HEK293 (cell line): Measurements from ENCODE around the gene ACVR2B.
A peak's percentile ranks its signal among the peaks of the same experiment; 100 is the strongest.

Source experiments
- CTCF ChIA-PET: fragments of 350-600 bp; formaldehyde crosslinking; extraction: SDS; loops from one replicate; lab custom pipeline; 2021; ENCODE audit warnings: antibody characterized with exemption; lab: Yijun Ruan, JAX
- POLR2A ChIA-PET: fragments of 300-600 bp; formaldehyde crosslinking; extraction: SDS; loops from one replicate; lab custom pipeline; 2020; ENCODE audit warnings: antibody characterized with exemption, inconsistent platforms; lab: Yijun Ruan, JAX
- H3K27ac ChIP-seq: fragments of 200-500 bp; sonication (Bioruptor generic); 2 replicates; pipeline ENCODE4 v1.5.1; 2014; ENCODE audit warnings: low read depth, low read length, control low read depth, inconsistent platforms; ENCODE audit errors: extremely low read depth
- H3K36me3 ChIP-seq, 2 experiments: fragments of 200-500 bp in 1 of 2; sonication (Bioruptor generic) in 1 of 2; 1 replicate in 1 of 2; 2 replicates in 1 of 2; pipeline ENCODE4 v1.5.1; 2014 to 2017; ENCODE audit warnings: inconsistent platforms in 2 of 2, low read length in 2 of 2; ENCODE audit not compliant: control insufficient read depth in 2 of 2, insufficient read depth in 1 of 2
- H3K4me1 ChIP-seq: fragments of 200-500 bp; sonication (Bioruptor generic); 2 replicates; pipeline ENCODE4 v1.5.1; 2014; ENCODE audit warnings: mild to moderate bottlenecking, low read length, inconsistent platforms; ENCODE audit not compliant: control insufficient read depth, insufficient read depth
- H3K4me3 ChIP-seq: 2 replicates; pipeline ENCODE4 v1.5.1; 2011; ENCODE audit warnings: low read depth, mild to moderate bottlenecking, control low read depth, low read length, moderate library complexity
- H3K9me3 ChIP-seq: fragments of 200-500 bp; sonication (Bioruptor generic); 2 replicates; pipeline ENCODE4 v1.5.1; 2014; ENCODE audit warnings: low read depth, low read length, inconsistent platforms; ENCODE audit not compliant: control insufficient read depth, insufficient read depth
- EGR2 ChIP-seq: fragments of 450-650 bp; formaldehyde crosslinking; IDR thresholded peaks from 2 replicates; pipeline ENCODE4 v1.5.1; 2016; ENCODE audit warnings: low read depth, missing biosample characterization, missing genetic modification characterization
- HOXC10 ChIP-seq: sonication (generic); formaldehyde crosslinking; IDR thresholded peaks from 2 replicates; pipeline ENCODE4 v1.8.1; 2023; ENCODE audit warnings: mild to moderate bottlenecking, missing genetic modification reagents
- IKZF3 ChIP-seq: fragments of 450-650 bp; IDR thresholded peaks from 2 replicates; pipeline ENCODE4 v1.5.0; 2018; ENCODE audit warnings: missing biosample characterization, mild to moderate bottlenecking, missing genetic modification characterization, moderate library complexity
- MEIS1 ChIP-seq: sonication (generic); formaldehyde crosslinking; IDR thresholded peaks from 2 replicates; pipeline ENCODE4 v1.8.1; 2022; ENCODE audit warnings: missing genetic modification reagents, mild to moderate bottlenecking, borderline replicate concordance
- PBX3 ChIP-seq: sonication (generic); formaldehyde crosslinking; IDR thresholded peaks from 2 replicates; pipeline ENCODE4 v1.8.1; 2022; ENCODE audit warnings: mild to moderate bottlenecking, moderate library complexity, missing genetic modification reagents
- SP2 ChIP-seq: fragments of 450-650 bp; formaldehyde crosslinking; IDR thresholded peaks from 2 replicates; pipeline ENCODE4 v1.5.1; 2016; ENCODE audit warnings: missing biosample characterization, missing genetic modification characterization
- ZBTB11 ChIP-seq: fragments of 450-650 bp; formaldehyde crosslinking; conservative IDR thresholded peaks from 2 replicates; pipeline ENCODE4 v1.5.1; 2016; ENCODE audit warnings: low read depth, missing biosample characterization, missing genetic modification characterization
- ZBTB17 ChIP-seq: fragments of 450-650 bp; formaldehyde crosslinking; IDR thresholded peaks from 2 replicates; pipeline ENCODE4 v1.5.1; 2016; ENCODE audit warnings: missing biosample characterization, missing genetic modification characterization
- ZBTB8A ChIP-seq: fragments of 450-650 bp; formaldehyde crosslinking; IDR thresholded peaks from 2 replicates; pipeline ENCODE4 v1.5.1; 2016; ENCODE audit warnings: missing biosample characterization, missing genetic modification characterization
- ZNF132 ChIP-seq: fragments of 450-650 bp; formaldehyde crosslinking; IDR thresholded peaks from 2 replicates; pipeline ENCODE4 v1.5.1; 2017; ENCODE audit warnings: missing biosample characterization, missing genetic modification characterization, borderline replicate concordance
- ZNF133 ChIP-seq: fragments of 450-650 bp; formaldehyde crosslinking; IDR thresholded peaks from 2 replicates; pipeline ENCODE4 v1.5.1; 2016; ENCODE audit warnings: missing biosample characterization, missing genetic modification characterization
- ZNF146 ChIP-seq: fragments of 450-650 bp; formaldehyde crosslinking; IDR thresholded peaks from 2 replicates; pipeline ENCODE4 v1.5.1; 2016; ENCODE audit warnings: missing biosample characterization, missing genetic modification characterization
- ZNF19 ChIP-seq: fragments of 450-650 bp; formaldehyde crosslinking; IDR thresholded peaks from 2 replicates; pipeline ENCODE4; 2016; ENCODE audit warnings: missing biosample characterization, missing genetic modification characterization, low read depth
- ZNF280C ChIP-seq: fragments of 450-650 bp; formaldehyde crosslinking; IDR thresholded peaks from 2 replicates; pipeline ENCODE4 v1.5.1; 2016; ENCODE audit warnings: missing biosample characterization, missing genetic modification characterization
- ZNF280D ChIP-seq: fragments of 450-650 bp; formaldehyde crosslinking; IDR thresholded peaks from 2 replicates; pipeline ENCODE4 v1.5.1; 2016; ENCODE audit warnings: missing biosample characterization, missing genetic modification characterization
- ZNF292 ChIP-seq: fragments of 450-650 bp; formaldehyde crosslinking; IDR thresholded peaks from 2 replicates; pipeline ENCODE4 v1.5.1; 2016; ENCODE audit warnings: low read depth, missing biosample characterization, missing genetic modification characterization, borderline replicate concordance
- ZNF514 ChIP-seq: fragments of 450-650 bp; formaldehyde crosslinking; IDR thresholded peaks from 2 replicates; pipeline ENCODE4 v1.5.1; 2016; ENCODE audit warnings: missing biosample characterization, missing genetic modification characterization
- ZNF544 ChIP-seq: fragments of 450-650 bp; formaldehyde crosslinking; IDR thresholded peaks from 2 replicates; pipeline ENCODE4 v1.5.0; 2017; ENCODE audit warnings: missing biosample characterization, missing genetic modification characterization
- ZNF585B ChIP-seq: fragments of 450-650 bp; formaldehyde crosslinking; IDR thresholded peaks from 2 replicates; pipeline ENCODE4 v1.5.1; 2016; ENCODE audit warnings: missing biosample characterization, missing genetic modification characterization
- ZNF621 ChIP-seq: fragments of 450-650 bp; formaldehyde crosslinking; IDR thresholded peaks from 2 replicates; pipeline ENCODE4 v1.5.1; 2017; ENCODE audit warnings: missing biosample characterization, missing genetic modification characterization
- ZNF626 ChIP-seq: fragments of 450-650 bp; sonication (Bioruptor Pico); formaldehyde crosslinking; IDR thresholded peaks from 2 replicates; pipeline ENCODE4 v1.5.1; 2018; ENCODE audit warnings: missing biosample characterization, missing genetic modification characterization, inconsistent platforms
- ZNF707 ChIP-seq: fragments of 450-650 bp; formaldehyde crosslinking; IDR thresholded peaks from 2 replicates; pipeline ENCODE4 v1.5.1; 2016; ENCODE audit warnings: missing biosample characterization, missing genetic modification characterization
- ZSCAN30 ChIP-seq: fragments of 450-650 bp; IDR thresholded peaks from 2 replicates; pipeline ENCODE4 v1.5.1; 2018; ENCODE audit warnings: missing biosample characterization, mild to moderate bottlenecking, missing genetic modification characterization, moderate library complexity

The ACVR2B gene

GRCh38 chr3:38457111-38458003, 3.7 kb downstream of the ACVR2B start:
- H3K4me3 ChIP-seq: no peak overlapping the region
- CTCF ChIA-PET: no interaction called here
- H3K4me1 ChIP-seq: peaks cover 8% of the 10 kb centered on the region
- H3K27ac ChIP-seq: no peak overlapping the region
- H3K36me3 ChIP-seq: no peaks in the 10 kb centered on the region
- H3K9me3 ChIP-seq: no peaks in the 10 kb centered on the region
- 0 out of 2 replicates have a peak, but pooled peaks have one; percentile 21 for TF ChIP-seq ZNF133 (tag by site-specific recombination)
- no peak for TF ChIP-seq ZNF585B (tag by site-specific recombination)
- TF ChIP-seq, all 188 proteins: peak for 1
- POLR2A ChIA-PET: no interaction called here

GRCh38 chr3:38458796-38459498, 5.3 kb downstream of the ACVR2B start:
- Histone ChIP-seq H3K4me3 (no peak overlapping the region), H3K9me3 (no peaks in the 10 kb centered on the region), H3K36me3 (no peaks in the 10 kb centered on the region), H3K4me1 (peaks cover 8% of the 10 kb centered on the region), H3K27ac (no peak overlapping the region)
- ChIA-PET CTCF (interaction anchor here (0.7 kb wide), 1 partner anchor 359 kb away, joined by 3 read pairs; no protein-coding TSS in a partner anchor), POLR2A (no interaction called here)
- no peak for TF ChIP-seq ZNF626
- TF ChIP-seq ZNF19 (tag by site-specific recombination): no peak
- 0 out of 2 replicates have a peak, but pooled peaks have one; percentile 16 for TF ChIP-seq ZBTB8A (tag by site-specific recombination)
- no peak for TF ChIP-seq ZNF707 (tag by site-specific recombination)
- TF ChIP-seq ZNF280C: no peak
- TF ChIP-seq SP2: peak; percentile 22
- no peak for TF ChIP-seq ZBTB11 (tag by site-specific recombination)
- no peak for TF ChIP-seq ZNF146 (tag by site-specific recombination)
- TF ChIP-seq IKZF3: no peak
- no peak for TF ChIP-seq ZBTB17 (tag by site-specific recombination)
- TF ChIP-seq ZNF621 (tag by site-specific recombination): no peak
- no peak for TF ChIP-seq HOXC10 (CRISPR knock-in tag)
- TF ChIP-seq EGR2 (tag by site-specific recombination): peak; percentile 82
- TF ChIP-seq MEIS1 (CRISPR knock-in tag): no peak
- TF ChIP-seq PBX3 (CRISPR knock-in tag): no peak
- no peak for TF ChIP-seq ZNF514 (tag by site-specific recombination)
- TF ChIP-seq ZNF132 (tag by site-specific recombination): no peak
- no peak for TF ChIP-seq ZSCAN30 (tag by site-specific recombination)
- TF ChIP-seq ZNF292 (tag by site-specific recombination): no peak
- TF ChIP-seq ZNF544 (tag by site-specific recombination): no peak
- TF ChIP-seq ZNF280D (tag by site-specific recombination): no peak
